BLaER1 treated with 17β-estradiol and CSF1 and Interleukin-3, amounts not matched to agents 10 nM and 100 nM (cell line): ENCODE data around the gene RFC1.

ENCODE experiments used
- H3K27ac ChIP-seq, 11 experiments: shearing (Covaris generic); formaldehyde crosslinking; 2 replicates each; pipeline ENCODE4 v1.8.1; 2022
- H3K27me3 ChIP-seq, 11 experiments: shearing (Covaris generic); formaldehyde crosslinking; 2 replicates each; pipeline ENCODE4 v1.8.1; 2022
- H3K36me3 ChIP-seq, 11 experiments: shearing (Covaris generic); formaldehyde crosslinking; 2 replicates each; pipeline ENCODE4 v1.8.1; 2022
- H3K4me1 ChIP-seq, 10 experiments: shearing (Covaris generic); formaldehyde crosslinking; 2 replicates each; pipeline ENCODE4 v1.8.1; 2022
- H3K4me2 ChIP-seq, 11 experiments: shearing (Covaris generic); formaldehyde crosslinking; 2 replicates each; pipeline ENCODE4 v1.8.1; 2022
- H3K4me3 ChIP-seq, 10 experiments: shearing (Covaris generic); formaldehyde crosslinking; 2 replicates each; pipeline ENCODE4 v1.8.1; 2022
- H3K9ac ChIP-seq, 11 experiments: shearing (Covaris generic); formaldehyde crosslinking; 2 replicates each; pipeline ENCODE4 v1.8.1; 2022
- H3K9me3 ChIP-seq, 11 experiments: shearing (Covaris generic); formaldehyde crosslinking; replicated peaks in 1 of 11; 2 replicates each; pipeline ENCODE4 v1.8.1; 2022
- H4K20me1 ChIP-seq, 11 experiments: shearing (Covaris generic); formaldehyde crosslinking; 2 replicates each; pipeline ENCODE4 v1.8.1; 2022
- Cebpa-rat ChIP-seq, 11 experiments: shearing (Covaris generic); IDR thresholded peaks; 2 replicates each; pipeline ENCODE4 v1.8.1; 2022

The RFC1 gene

GRCh38 chr4:39324897-39325613 is 41.1 kb downstream of the RFC1 start:
- Histone ChIP-seq H3K4me3 (no peak overlapping the region), H3K4me1 (no peaks in the 10 kb centered on the region), H3K27ac (no peak overlapping the region), H3K27me3 (no peaks in the 10 kb centered on the region), H3K9me3 (peaks cover 0 to 8% (median 0%) of the 10 kb centered on the region in 11 experiments; a peak in 4 of 22 replicates), H3K9ac (no peak overlapping the region), H3K36me3 (peaks cover 76 to 99% (median 90%) of the 10 kb centered on the region in 11 experiments), H4K20me1 (peaks cover 0 to 12% (median 0%) of the 10 kb centered on the region in 11 experiments; a peak in 3 of 22 replicates), H3K4me2 (no peak overlapping the region)
- TF ChIP-seq Cebpa-rat (IDR thresholded peaks at IDR 0.05): no peak

GRCh38 chr4:39324446-39324845 is 41.7 kb downstream of the RFC1 start:
- Histone ChIP-seq H3K4me2 (no peak overlapping the region), H3K27ac (no peak overlapping the region), H3K36me3 (peaks cover 82 to 99% (median 93%) of the 10 kb centered on the region in 11 experiments)

GRCh38 chr4:39323821-39324220 is 42.3 kb downstream of the RFC1 start:
- Histone ChIP-seq H3K9ac (no peak overlapping the region), H3K4me1 (no peaks in the 10 kb centered on the region), H3K36me3 (peaks cover 88 to 100% (median 96%) of the 10 kb centered on the region in 11 experiments), H3K4me2 (no peak overlapping the region), H3K4me3 (no peak overlapping the region), H3K27me3 (no peaks in the 10 kb centered on the region), H3K27ac (no peak overlapping the region), H4K20me1 (peaks cover 0 to 12% (median 0%) of the 10 kb centered on the region in 11 experiments; a peak in 1 of 22 replicates), H3K9me3 (no peaks in the 10 kb centered on the region)
- TF ChIP-seq Cebpa-rat (IDR thresholded peaks at IDR 0.05): no peak

More at GRCh38 chr4:39324446-39324845, 41.7 kb downstream of the RFC1 start:
- no peak for TF ChIP-seq Cebpa-rat (IDR thresholded peaks at IDR 0.05)
- no peak overlapping the region for H3K4me3 ChIP-seq
- no peak overlapping the region for H3K9ac ChIP-seq
- no peaks in the 10 kb centered on the region for H3K4me1 ChIP-seq
- H3K27me3 ChIP-seq: no peaks in the 10 kb centered on the region
- H4K20me1 ChIP-seq: peaks cover 0 to 12% (median 0%) of the 10 kb centered on the region in 11 experiments; a peak in 3 of 22 replicates
- peaks cover 0 to 4% (median 0%) of the 10 kb centered on the region in 11 experiments; a peak in 4 of 22 replicates for H3K9me3 ChIP-seq

- Histone ChIP-seq H3K4me3 (no peak overlapping the region), H3K4me1 (no peaks in the 10 kb centered on the region; a peak in 1 of 20 replicates), H3K9me3 (no peaks in the 10 kb centered on the region), H3K36me3 (peaks cover 79 to 100% (median 97%) of the 10 kb centered on the region in 11 experiments), H3K27me3 (no peaks in the 10 kb centered on the region), H4K20me1 (no peaks in the 10 kb centered on the region), H3K9ac (no peak overlapping the region), H3K4me2 (no peak overlapping the region), H3K27ac (no peak overlapping the region)
- TF ChIP-seq Cebpa-rat (IDR thresholded peaks at IDR 0.05): no peak
Measured at GRCh38 chr4:39320381-39321115, 45.6 kb downstream of the RFC1 start.

GRCh38 chr4:39319676-39320075 is 46.5 kb downstream of the RFC1 start:
- Histone ChIP-seq H4K20me1 (no peaks in the 10 kb centered on the region), H3K4me2 (no peak overlapping the region), H3K4me3 (no peak overlapping the region), H3K27ac (no peak overlapping the region), H3K9ac (no peak overlapping the region), H3K36me3 (peaks cover 79 to 100% (median 97%) of the 10 kb centered on the region in 11 experiments), H3K9me3 (no peaks in the 10 kb centered on the region), H3K27me3 (no peaks in the 10 kb centered on the region), H3K4me1 (peaks cover 0 to 5% (median 0%) of the 10 kb centered on the region in 10 experiments; a peak in 1 of 20 replicates)
- TF ChIP-seq Cebpa-rat (IDR thresholded peaks at IDR 0.05): no peak

- H3K4me3 ChIP-seq: no peak overlapping the region
- peaks cover 0 to 5% (median 0%) of the 10 kb centered on the region in 10 experiments; a peak in 1 of 20 replicates for H3K4me1 ChIP-seq
- no peaks in the 10 kb centered on the region for H4K20me1 ChIP-seq
- peaks cover 97 to 100% (median 100%) of the 10 kb centered on the region in 11 experiments for H3K36me3 ChIP-seq
- no peaks in the 10 kb centered on the region for H3K27me3 ChIP-seq
- no peak overlapping the region for H3K27ac ChIP-seq
- TF ChIP-seq Cebpa-rat (IDR thresholded peaks at IDR 0.05): no peak
- no peak overlapping the region for H3K4me2 ChIP-seq
- H3K9me3 ChIP-seq: no peaks in the 10 kb centered on the region
- no peak overlapping the region for H3K9ac ChIP-seq
Measured at GRCh38 chr4:39312816-39313215, 53.3 kb downstream of the RFC1 start.

- no peak overlapping the region for H3K4me2 ChIP-seq
- no peak overlapping the region for H3K9ac ChIP-seq
- H3K36me3 ChIP-seq: peaks cover 94 to 100% (median 99%) of the 10 kb centered on the region in 11 experiments
- H3K4me3 ChIP-seq: no peak overlapping the region
- H3K27me3 ChIP-seq: no peaks in the 10 kb centered on the region
- H4K20me1 ChIP-seq: peaks cover 0 to 6% (median 0%) of the 10 kb centered on the region in 11 experiments; a peak in 1 of 22 replicates
- TF ChIP-seq Cebpa-rat (IDR thresholded peaks at IDR 0.05): no peak
- no peaks in the 10 kb centered on the region for H3K9me3 ChIP-seq
- H3K4me1 ChIP-seq: no peaks in the 10 kb centered on the region
- no peak overlapping the region for H3K27ac ChIP-seq
Measured at GRCh38 chr4:39308611-39309010, 57.6 kb downstream of the RFC1 start.

- Histone ChIP-seq H3K4me1 (no peaks in the 10 kb centered on the region), H3K9me3 (no peaks in the 10 kb centered on the region), H4K20me1 (peaks cover 0 to 6% (median 0%) of the 10 kb centered on the region in 11 experiments; a peak in 1 of 22 replicates), H3K9ac (no peak overlapping the region), H3K27me3 (no peaks in the 10 kb centered on the region), H3K4me3 (no peak overlapping the region), H3K27ac (no peak overlapping the region), H3K4me2 (no peak overlapping the region), H3K36me3 (peaks cover 94 to 100% (median 99%) of the 10 kb centered on the region in 11 experiments)
- TF ChIP-seq Cebpa-rat (IDR thresholded peaks at IDR 0.05): no peak
Measured at GRCh38 chr4:39305912-39306677, 60.1 kb downstream of the RFC1 start.
